Activated effector memory CD4-positive, alpha-beta T cell treated with Interleukin-2 at 50 U/mL for 16 hours (primary cell): Measurements from ENCODE around the gene ZNF32.
A peak's percentile ranks its signal among the peaks of the same experiment; 100 is the strongest.
"Not testable (repeated sequence)": the region's sequence is repeated elsewhere in the genome, so short reads cannot be mapped to it uniquely, and the experiment has no call there.

Experiments used
- DNase-seq: peaks from one replicate; pipeline ENCODE4 v3.0.0-alpha.2; 2020

Gene ZNF32

GRCh38 chr10:43622038-43622437 is 26.6 kb downstream of the ZNF32 start:
- DNase-seq, result no peak

- no peak for DNase-seq
Measured at GRCh38 chr10:43619368-43619767, 29.3 kb downstream of the ZNF32 start.

- DNase-seq, result no peak
Measured at GRCh38 chr10:43616697-43617370, 31.8 kb downstream of the ZNF32 start.

GRCh38 chr10:43610636-43611035 is 38.0 kb downstream of the ZNF32 start:
- DNase-seq, result no peak

- DNase-seq, result no peak
Measured at GRCh38 chr10:43607199-43607573, 41.5 kb downstream of the ZNF32 start.

- DNase-seq, result peak; percentile 34
Measured at GRCh38 chr10:43606323-43607198, 42.1 kb downstream of the ZNF32 start, which contains the start of gene ZNF485. Gene ZNF485, plus strand, starts transcription at chr10:43606438. Its CDS starts 613 bp downstream, at chr10:43607051.

- DNase-seq, result no peak
Measured at GRCh38 chr10:43605850-43606322, 42.8 kb downstream of the ZNF32 start.

GRCh38 chr10:43601576-43601975 is 47.1 kb downstream of the ZNF32 start:
- DNase-seq, result not testable (repeated sequence)

- DNase-seq, result no peak
Measured at GRCh38 chr10:43599333-43599732, 49.3 kb downstream of the ZNF32 start.

GRCh38 chr10:43598446-43598845 is 50.2 kb downstream of the ZNF32 start:
- no peak for DNase-seq

- no peak for DNase-seq
Measured at GRCh38 chr10:43596546-43596945, 52.1 kb downstream of the ZNF32 start.

GRCh38 chr10:43595739-43596298 is 52.9 kb downstream of the ZNF32 start:
- no peak for DNase-seq

GRCh38 chr10:43594944-43595589 is 53.6 kb downstream of the ZNF32 start:
- no peak for DNase-seq
